ENCODE data around the gene CGB7.
"Not testable (repeated sequence)": the region's sequence is repeated elsewhere in the genome, so short reads cannot be mapped to it uniquely, and the experiment has no call there.

Gene CGB7

DNA sequence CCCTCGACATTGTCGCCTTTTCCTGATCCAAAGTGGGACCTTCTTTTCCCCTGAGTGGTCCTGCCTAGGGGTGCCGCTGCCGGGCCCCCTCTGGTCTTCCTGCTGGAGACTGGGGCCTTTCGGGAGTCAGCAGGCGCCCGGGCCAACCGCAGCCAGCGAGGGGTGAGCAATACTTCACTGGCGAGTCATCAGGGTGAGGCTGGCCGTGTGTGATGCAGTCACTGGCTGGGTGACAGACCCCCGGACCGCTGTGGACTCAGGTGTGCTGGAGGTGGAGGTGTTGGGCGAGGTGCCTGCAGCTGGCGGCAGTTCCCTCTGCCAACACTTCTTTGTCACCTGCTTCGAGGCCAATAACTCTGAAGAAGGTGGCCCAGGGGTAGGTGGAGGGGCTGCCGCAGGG lies 15.4 kb downstream of the CGB7 start:
- FAIRE-seq = no peak
- no peak for DNase-seq (ENCODE audit: insufficient read length, low spot score)
- TF ChIP-seq POU2F2 (IDR thresholded peaks at IDR 0.05; ENCODE audit: low read depth, low read length) = no peak
- TF ChIP-seq TAF1 (IDR thresholded peaks at IDR 0.05; ENCODE audit: low read depth, low read length) = no peak
- TF ChIP-seq SPI1 (IDR thresholded peaks at IDR 0.05; ENCODE audit: low read depth, low read length) = no peak
- no peak for TF ChIP-seq POLR2A (IDR thresholded peaks at IDR 0.05; ENCODE audit: low read depth, low read length)
- TF ChIP-seq POLR2AphosphoS5 (IDR thresholded peaks at IDR 0.05; ENCODE audit: low read depth, low read length) = no peak
- TF ChIP-seq PAX5 (IDR thresholded peaks at IDR 0.05; ENCODE audit: insufficient read depth, low read length, severe bottlenecking) = no peak

DNA sequence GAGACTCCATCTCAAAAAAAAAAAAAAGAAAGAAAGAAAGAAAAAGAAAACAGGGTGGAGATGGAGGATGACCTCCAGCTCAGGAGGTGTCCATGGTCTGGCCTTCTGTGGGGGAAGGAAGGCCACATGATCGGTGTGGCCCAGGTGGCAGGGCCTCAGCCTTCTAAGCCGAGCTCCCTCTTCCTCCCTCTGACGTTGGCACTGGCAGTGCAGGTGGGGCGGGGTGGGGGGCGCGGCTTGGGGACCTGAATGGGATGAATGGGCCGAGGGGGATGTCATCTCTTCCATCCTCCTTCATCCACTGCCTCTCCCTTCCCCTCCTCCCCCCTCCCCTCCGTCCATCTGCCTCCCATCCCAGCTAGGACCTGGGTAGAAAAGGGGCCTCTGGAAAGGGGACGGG lies 17.8 kb downstream of the CGB7 start:
- not testable (repeated sequence) for DNase-seq (ENCODE audit: insufficient read length, low spot score); FAIRE-seq

DNA sequence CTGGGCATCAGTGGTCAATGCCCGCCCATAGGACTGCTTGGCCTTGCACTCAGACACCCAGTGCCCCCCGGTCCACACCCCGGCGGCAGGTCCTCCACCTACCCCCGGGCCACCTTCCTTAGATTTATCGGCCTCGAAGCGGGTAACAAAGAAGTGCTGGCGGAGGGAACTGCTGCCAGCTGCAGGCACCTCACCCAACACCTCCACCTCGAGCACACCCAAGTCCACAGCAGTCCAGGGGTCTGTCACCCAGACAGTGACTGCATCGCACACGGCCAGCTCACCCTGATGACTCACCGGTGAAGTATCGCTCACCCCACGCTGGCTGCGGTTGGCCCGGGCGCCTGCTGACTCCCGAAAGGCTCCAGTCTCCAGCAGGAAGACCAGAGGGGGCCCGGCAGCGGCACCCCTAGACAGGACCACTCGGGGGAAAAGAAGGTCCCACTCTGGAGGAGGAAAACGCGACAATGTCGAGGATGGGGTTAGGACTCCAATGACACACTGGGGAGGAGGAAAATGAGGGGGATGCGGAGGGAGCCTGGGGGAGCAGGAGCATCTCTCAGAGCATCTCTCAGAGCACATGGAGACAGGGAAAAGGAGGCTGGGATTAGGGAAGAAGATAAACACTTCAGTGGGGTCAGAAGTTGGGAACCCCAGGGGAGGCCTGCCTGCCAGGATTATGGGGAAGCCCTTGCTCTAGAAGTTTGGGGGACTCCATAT lies 18.8 kb downstream of the CGB7 start:
- DNase-seq (ENCODE audit: insufficient read length, low spot score); FAIRE-seq: not testable (repeated sequence)

DNA sequence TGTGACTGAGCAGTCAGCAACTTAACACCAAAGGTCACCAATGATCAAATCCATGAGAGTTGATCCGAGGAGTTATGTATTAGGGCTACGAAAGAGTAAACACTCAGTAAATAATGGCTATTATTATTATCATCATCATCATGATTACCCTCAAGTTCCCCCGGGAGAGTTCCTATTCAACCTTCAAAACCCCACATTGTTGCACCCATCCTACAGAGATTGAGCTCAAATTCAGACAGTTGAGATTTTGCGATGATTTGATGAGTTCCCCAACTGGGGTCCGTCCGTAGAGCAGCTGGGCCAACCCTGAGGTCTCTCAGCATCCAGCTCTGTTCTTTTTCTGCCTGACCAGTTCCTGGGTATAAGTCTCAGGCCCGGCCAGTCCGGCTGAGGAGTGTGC lies 19.4 kb downstream of the CGB7 start:
- DNase-seq (ENCODE audit: insufficient read length, low spot score); FAIRE-seq: not testable (repeated sequence)

DNA sequence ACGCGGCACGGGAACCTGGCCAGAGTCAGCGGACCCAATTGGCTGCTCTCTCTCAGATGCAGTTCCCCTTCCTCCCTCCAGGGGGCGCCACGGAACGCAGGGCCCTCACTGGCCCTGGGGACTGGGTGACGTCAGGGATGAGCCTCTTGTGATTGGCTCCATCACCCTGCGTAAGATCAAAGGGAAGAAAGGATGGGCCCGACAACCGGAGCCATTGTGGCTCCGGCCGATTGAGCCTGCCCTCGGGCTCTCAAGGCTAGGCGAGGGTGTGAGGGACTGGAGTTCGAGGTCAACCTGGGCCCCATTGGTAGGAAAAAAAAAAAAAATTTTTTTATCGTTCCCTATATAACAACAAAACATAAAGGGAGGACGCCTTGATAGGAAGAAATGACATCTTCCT lies 20.7 kb downstream of the CGB7 start, which contains the start of gene CGB1:
Gene CGB1, minus strand, starts transcription at position 81 of the 400 bp plus-strand sequence. CDS start 184 bp downstream, outside the sequence.
- DNase-seq (ENCODE audit: insufficient read length, low spot score); FAIRE-seq: not testable (repeated sequence)

DNA sequence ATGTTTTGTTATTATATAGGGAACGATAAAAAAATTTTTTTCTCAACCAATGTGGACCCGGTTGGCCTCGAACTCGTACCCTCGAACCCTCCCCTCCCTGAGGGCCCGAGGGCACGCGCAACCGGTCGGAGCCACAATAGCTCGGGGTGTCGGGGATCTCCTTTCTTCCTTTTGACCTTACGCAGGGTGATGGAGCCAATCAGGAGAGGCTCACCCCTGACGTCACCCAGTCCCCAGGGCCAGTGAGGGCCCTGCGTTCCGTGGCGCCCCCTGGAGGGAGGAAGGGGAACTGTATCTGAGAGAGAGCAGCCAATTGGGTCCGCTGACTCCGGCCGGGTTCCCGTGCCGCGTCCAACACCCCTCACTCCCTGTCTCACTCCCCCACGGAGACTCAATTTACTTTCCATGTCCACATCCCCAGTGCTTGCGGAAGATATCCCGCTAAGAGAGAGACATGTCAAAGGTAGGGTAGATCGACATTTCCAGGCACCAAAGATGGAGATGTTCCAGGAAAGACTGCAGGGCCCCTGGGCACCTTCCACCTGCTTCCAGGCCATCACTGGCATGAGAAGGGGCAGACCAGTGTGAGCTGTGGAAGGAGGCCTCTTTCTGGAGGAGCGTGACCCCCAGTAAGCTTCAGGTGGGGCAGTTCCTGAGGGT lies 25.8 kb downstream of the CGB7 start, which contains the start of gene CGB2:
Gene CGB2, plus strand, starts transcription at position 249 of the 660 bp plus-strand sequence. Its CDS starts 206 bp downstream, at position 455.
- not testable (repeated sequence) for DNase-seq (ENCODE audit: insufficient read length, low spot score); FAIRE-seq

GRCh38 chr19:49030323-49030722 lies 27.2 kb downstream of the CGB7 start:
- not testable (repeated sequence) for FAIRE-seq

GRCh38 chr19:49029749-49030148 lies 27.8 kb downstream of the CGB7 start:
- FAIRE-seq; DNase-seq (ENCODE audit: insufficient read length, low spot score): not testable (repeated sequence)

More at GRCh38 chr19:49030323-49030722, 27.2 kb downstream of the CGB7 start:
- not testable (repeated sequence) for DNase-seq (ENCODE audit: insufficient read length, low spot score)

GRCh38 chr19:49028686-49029085 lies 28.9 kb downstream of the CGB7 start:
- not testable (repeated sequence) for DNase-seq (ENCODE audit: insufficient read length, low spot score); FAIRE-seq

DNA sequence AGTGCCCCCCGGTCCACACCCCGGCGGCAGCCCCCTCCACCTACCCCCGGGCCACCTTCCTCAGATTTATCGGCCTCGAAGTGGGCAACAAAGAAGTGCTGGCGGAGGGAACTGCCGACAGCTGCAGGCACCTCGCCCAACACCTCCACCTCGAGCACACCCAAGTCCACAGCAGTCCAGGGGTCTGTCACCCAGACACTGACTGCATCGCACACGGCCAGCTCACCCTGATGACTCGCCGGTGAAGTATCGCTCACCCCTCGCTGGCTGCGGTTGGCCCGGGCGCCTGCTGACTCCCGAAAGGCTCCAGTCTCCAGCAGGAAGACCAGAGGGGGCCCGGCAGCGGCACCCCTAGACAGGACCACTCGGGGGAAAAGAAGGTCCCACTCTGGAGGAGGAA lies 31.9 kb downstream of the CGB7 start:
- DNase-seq (ENCODE audit: insufficient read length, low spot score); FAIRE-seq: not testable (repeated sequence)

- DNase-seq (ENCODE audit: insufficient read length, low spot score); FAIRE-seq: not testable (repeated sequence)
These were observed 32.5 kb downstream of the CGB7 start for GRCh38 chr19:49025088-49025487.

- DNase-seq (ENCODE audit: insufficient read length, low spot score); FAIRE-seq: not testable (repeated sequence)
These were observed 33.3 kb downstream of the CGB7 start, which contains the start of gene CGB3 for GRCh38 chr19:49024233-49024632. TSS of gene CGB3 (minus strand) at chr19:49024333. CDS start at chr19:49023971, 362 bp downstream.

DNA sequence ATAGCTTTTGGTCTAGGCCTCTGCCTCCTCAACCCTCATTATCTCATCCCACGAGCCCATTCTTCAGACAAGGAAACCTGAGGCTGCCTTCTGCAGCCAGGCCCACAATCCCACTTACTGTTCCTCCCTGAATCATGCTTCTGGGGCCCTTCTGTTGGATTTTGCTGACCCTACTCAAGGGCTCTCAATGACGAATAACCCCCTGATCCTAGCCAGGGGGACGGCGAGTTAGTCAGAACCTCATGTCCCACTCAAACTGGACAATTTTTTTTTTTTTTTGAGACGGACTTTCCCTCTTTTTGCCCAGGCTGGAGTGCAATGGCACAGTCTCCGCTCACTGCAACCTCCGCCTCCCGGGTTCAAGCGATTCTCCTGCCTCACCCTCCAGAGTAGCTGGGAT lies 35.4 kb downstream of the CGB7 start:
- TF ChIP-seq PAX5 (IDR thresholded peaks at IDR 0.05; ENCODE audit: insufficient read depth, low read length, severe bottlenecking) = no peak
- TF ChIP-seq POLR2A (IDR thresholded peaks at IDR 0.05; ENCODE audit: low read depth, low read length) = no peak
- TF ChIP-seq SPI1 (IDR thresholded peaks at IDR 0.05; ENCODE audit: low read depth, low read length) = no peak
- TF ChIP-seq POU2F2 (IDR thresholded peaks at IDR 0.05; ENCODE audit: low read depth, low read length) = no peak
- no peak for TF ChIP-seq POLR2AphosphoS5 (IDR thresholded peaks at IDR 0.05; ENCODE audit: low read depth, low read length)
- TF ChIP-seq TAF1 (IDR thresholded peaks at IDR 0.05; ENCODE audit: low read depth, low read length) = no peak
- FAIRE-seq (no peak), DNase-seq (ENCODE audit: insufficient read length, low spot score) (no peak)
